ENCODE measurements around the gene HBS1L.

- TF ChIP-seq GATA3 (IDR thresholded peaks at IDR 0.05; ENCODE audit: low read depth, low read length) (no peak), GATA2 (IDR thresholded peaks at IDR 0.05; ENCODE audit: low read depth, low read length) (no peak)
These were observed 31.8 kb upstream of the HBS1L start for GRCh38 chr6:135086414-135086764.
